SK-N-SH (cell line): ENCODE data around the gene HTRA3. TPM values are rescaled to one million over a fixed set of nuclear protein-coding genes. Genes with fewer than 3 reads are reported as not detected.

Experiments used
- CTCF ChIA-PET: fragments of 300-600, 350-600 bp; formaldehyde crosslinking; extraction: SDS; loops from one replicate; lab custom pipeline; 2021; lab: Yijun Ruan, JAX
- POLR2A ChIA-PET: fragments of 350-600 bp; sonication (Branson Sonifier 250); formaldehyde crosslinking; extraction: SDS; loops from one replicate; lab custom pipeline; 2020; ENCODE audit warnings: antibody characterized with exemption, inconsistent platforms; lab: Yijun Ruan, JAX
- DNase-seq: peaks from one replicate; pipeline ENCODE4 v3.0.0; 2012
- H2AFZ ChIP-seq: fragments of 200-600 bp; sonication (generic); 2 replicates; pipeline ENCODE4 v1.8.1; 2016; ENCODE audit warnings: antibody characterized with exemption, mild to moderate bottlenecking, low read depth
- H3F3A ChIP-seq: fragments of 200-600 bp; sonication (generic); replicated peaks from 2 replicates; pipeline ENCODE3; 2016; ENCODE audit warnings: antibody characterized with exemption, mild to moderate bottlenecking; ENCODE audit not compliant: insufficient read depth
- H3K27ac ChIP-seq, 2 experiments: fragments of 200-500 bp in 1 of 2; fragments of 200-600 bp in 1 of 2; sonication (Bioruptor generic) in 1 of 2; sonication (generic), shearing (Covaris generic) in 1 of 2; 2 replicates each; pipeline versions ENCODE4 v1.5.1 to v1.6.1; 2014 to 2016; ENCODE audit warnings: low read depth in 2 of 2, inconsistent platforms in 1 of 2, low read length in 1 of 2, mild to moderate bottlenecking in 1 of 2, mixed read lengths in 1 of 2
- H3K27me3 ChIP-seq: fragments of 200-600 bp; sonication (generic), shearing (Covaris generic); 2 replicates; pipeline ENCODE4 v1.6.1; 2016; ENCODE audit warnings: mixed run types; ENCODE audit not compliant: insufficient read depth
- H3K36me3 ChIP-seq, 2 experiments: fragments of 200-500 bp in 1 of 2; fragments of 200-600 bp in 1 of 2; sonication (Bioruptor generic) in 1 of 2; sonication (generic) in 1 of 2; replicated peaks in 1 of 2; 2 replicates each; pipeline versions ENCODE3 to v1.5.1; 2014 to 2016; ENCODE audit warnings: low read length in 1 of 2, mild to moderate bottlenecking in 1 of 2; ENCODE audit not compliant: insufficient read depth in 2 of 2, control insufficient read depth in 1 of 2
- H3K4me1 ChIP-seq, 2 experiments: fragments of 200-500 bp in 1 of 2; fragments of 200-600 bp in 1 of 2; sonication (Bioruptor generic) in 1 of 2; sonication (generic), shearing (Covaris generic) in 1 of 2; 2 replicates each; pipeline versions ENCODE4 v1.5.1 to v1.6.1; 2014 to 2016; ENCODE audit warnings: low read depth in 1 of 2, low read length in 1 of 2, mixed run types in 1 of 2; ENCODE audit not compliant: insufficient read depth in 2 of 2, control insufficient read depth in 1 of 2
- H3K4me2 ChIP-seq: fragments of 200-600 bp; sonication (generic), shearing (Covaris generic); 2 replicates; pipeline ENCODE4 v1.6.1; 2017; ENCODE audit warnings: mixed run types
- H3K4me3 ChIP-seq, 2 experiments: fragments of 200-500 bp in 1 of 2; fragments of 200-600 bp in 1 of 2; sonication (Bioruptor generic) in 1 of 2; sonication (generic), shearing (Covaris generic) in 1 of 2; 2 replicates each; pipeline versions ENCODE4 v1.5.1 to v1.8.1; 2014 to 2016; ENCODE audit warnings: low read depth in 2 of 2, inconsistent platforms in 1 of 2, low read length in 1 of 2, mild to moderate bottlenecking in 1 of 2, mixed read lengths in 1 of 2, moderate library complexity in 1 of 2
- H3K79me2 ChIP-seq: fragments of 200-600 bp; sonication (generic); 2 replicates; pipeline ENCODE4 v1.8.1; 2017; ENCODE audit warnings: mild to moderate bottlenecking; ENCODE audit not compliant: insufficient read depth
- H3K9ac ChIP-seq: fragments of 200-600 bp; sonication (generic); 2 replicates; pipeline ENCODE4 v1.6.1; 2017; ENCODE audit warnings: mixed run types
- H3K9me2 ChIP-seq: fragments of 200-600 bp; sonication (generic); 2 replicates; pipeline ENCODE4 v1.6.1; 2017; ENCODE audit warnings: mixed run types
- H3K9me3 ChIP-seq: fragments of 200-600 bp; sonication (generic); 2 replicates; pipeline ENCODE4 v1.6.1; 2017; ENCODE audit warnings: mixed run types, mild to moderate bottlenecking, moderate library complexity
- H4K20me1 ChIP-seq: fragments of 200-600 bp; sonication (generic); 2 replicates; pipeline ENCODE4 v1.6.1; 2017; ENCODE audit warnings: mild to moderate bottlenecking, mixed run types; ENCODE audit not compliant: insufficient read depth
- ELF1 ChIP-seq: IDR thresholded peaks from 2 replicates; pipeline ENCODE4 v1.4.0; 2012
- EP300 ChIP-seq, 2 experiments: IDR thresholded peaks; 2 replicates each; pipeline versions ENCODE4 v1.4.0 to v1.6.1; 2012; ENCODE audit warnings: borderline replicate concordance in 1 of 2, low read depth in 1 of 2, low read length in 1 of 2
- EZH2phosphoT487 ChIP-seq: fragments of 200-600 bp; sonication (generic); IDR thresholded peaks from 2 replicates; pipeline ENCODE4 v1.6.1; 2017; ENCODE audit warnings: low read depth, mixed run types, mild to moderate bottlenecking, antibody characterized with exemption, moderate library complexity, borderline replicate concordance
- FOXM1 ChIP-seq: IDR thresholded peaks from 2 replicates; pipeline ENCODE4 v1.4.0; 2012; ENCODE audit warnings: low read depth, mild to moderate bottlenecking
- GATA2 ChIP-seq: sonication (generic); formaldehyde crosslinking; IDR thresholded peaks from 2 replicates; pipeline ENCODE4 v1.5.0; 2020; ENCODE audit warnings: mild to moderate bottlenecking, missing genetic modification reagents
- JUND ChIP-seq: IDR thresholded peaks from 2 replicates; pipeline ENCODE4 v1.4.0; 2012
- MEF2A ChIP-seq: IDR thresholded peaks from 2 replicates; pipeline ENCODE4 v1.4.0; 2012; ENCODE audit warnings: low read depth, borderline replicate concordance
- MXI1 ChIP-seq: IDR thresholded peaks from 2 replicates; pipeline ENCODE4 v1.6.1; 2012; ENCODE audit warnings: mild to moderate bottlenecking, low read depth, low read length, improper control_type of control experiment
- NFIC ChIP-seq: IDR thresholded peaks from 2 replicates; pipeline ENCODE4 v1.4.0; 2012; ENCODE audit warnings: borderline replicate concordance
- NRF1 ChIP-seq: IDR thresholded peaks from 2 replicates; pipeline ENCODE4 v1.6.1; 2012; ENCODE audit warnings: low read depth, mild to moderate bottlenecking, low read length
- RFX5 ChIP-seq: IDR thresholded peaks from 2 replicates; pipeline ENCODE4 v1.6.1; 2012; ENCODE audit warnings: mild to moderate bottlenecking, improper control_type of control experiment, low read length
- SIN3A ChIP-seq: IDR thresholded peaks from 2 replicates; pipeline ENCODE4 v1.6.1; 2012; ENCODE audit warnings: low read depth, mild to moderate bottlenecking, low read length, moderate library complexity, borderline replicate concordance
- SMC3 ChIP-seq: IDR thresholded peaks from 2 replicates; pipeline ENCODE4 v1.6.1; 2012; ENCODE audit warnings: low read depth, low read length, improper control_type of control experiment
- TCF12 ChIP-seq: IDR thresholded peaks from 2 replicates; pipeline ENCODE4 v1.4.0; 2012
- USF2 ChIP-seq: fragments of 150-350 bp; IDR thresholded peaks from 2 replicates; pipeline ENCODE4 v1.6.1; 2017; ENCODE audit warnings: antibody characterized with exemption, low read length, low read depth, borderline replicate concordance
- YY1 ChIP-seq: IDR thresholded peaks from 2 replicates; pipeline ENCODE4 v1.4.0; 2012; ENCODE audit warnings: low read depth, mild to moderate bottlenecking
- WGBS: methylation state at CpG from one replicate; pipeline ENCODE4 v1.1.6; 2017; ENCODE audit warnings: low lambda C conversion rate; 5-methylcytosine and 5-hydroxymethylcytosine counted together
- polyA plus RNA-seq, 3 experiments: library from polyadenylated mRNA; depleted of rRNA; stranded (reverse); fragments of >200 nt; gene quantifications; 2 replicates each; pipeline ENCODE4 v1.2.3, GENCODE V29; 2012
- TF ChIP-seq, protein P1 (sequence below): IDR thresholded peaks from 2 replicates; pipeline ENCODE4 v1.4.0; 2012; ENCODE audit warnings: low read depth
- TF ChIP-seq, protein P2 (sequence below): IDR thresholded peaks from 2 replicates; pipeline ENCODE4 v1.4.0; 2012; ENCODE audit warnings: low read depth, borderline replicate concordance
- TF ChIP-seq, protein P3 (sequence below): IDR thresholded peaks from 2 replicates; pipeline ENCODE4 v1.6.1; 2012; ENCODE audit warnings: mild to moderate bottlenecking, low read depth, low read length, moderate library complexity

HTRA3 gene
- polyA plus RNA-seq, 1 of the 3 experiments (the other 2 are of a cell fraction), result 0.05 TPM

DNA sequence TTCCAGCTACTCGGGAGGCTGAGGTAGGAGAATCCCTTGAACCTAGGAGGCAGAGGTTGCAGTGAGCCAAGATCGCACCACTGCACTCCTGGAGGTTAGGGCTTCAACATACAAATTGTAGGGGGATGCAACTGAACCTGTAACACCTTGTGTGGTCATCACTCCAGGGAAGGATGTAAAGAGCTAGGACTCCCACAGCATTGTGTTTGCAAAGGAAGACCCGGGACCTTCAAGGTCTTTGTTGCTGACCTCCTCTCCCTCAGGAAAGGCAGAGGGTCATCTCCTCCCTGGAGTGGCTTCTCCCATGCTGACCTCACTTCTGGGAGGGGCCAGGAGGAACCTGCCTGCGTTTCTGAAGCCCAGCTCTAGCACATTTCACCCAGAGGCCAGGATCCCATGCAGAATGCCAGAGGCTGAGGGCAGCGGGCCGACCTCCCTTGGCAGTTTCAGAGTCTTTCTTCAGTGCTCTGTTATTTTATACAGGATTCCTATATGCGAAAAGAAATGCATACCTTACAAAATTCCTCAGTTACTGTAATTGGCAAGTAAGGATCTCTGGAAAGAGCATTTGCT is 80.2 kb downstream of the HTRA3 start:
- no peak overlapping the region for H2AFZ ChIP-seq
- POLR2A ChIA-PET, result no interaction called here
- CTCF ChIA-PET, result interaction anchor here (0.9 kb wide), 1 partner anchor 108 kb away, joined by 3 read pairs; no protein-coding TSS in a partner anchor
- no peak overlapping the region for H3K4me2 ChIP-seq
- 74% methylated on average over 7 of the region's 7 CpGs for whole genome bisulfite sequencing
- no peaks in the 10 kb centered on the region for H3K9me2 ChIP-seq
- no peaks in the 10 kb centered on the region for H4K20me1 ChIP-seq
- no peak for DNase-seq
- no peaks in the 10 kb centered on the region for H3K27me3 ChIP-seq
- TF ChIP-seq FOXM1 (no peak), SMC3 (no peak), NRF1 (no peak), JUND (no peak), ELF1 (no peak), EZH2phosphoT487 (no peak), USF2 (no peak), MEF2A (no peak), EP300 (IDR thresholded peaks at IDR 0.05; ENCODE audit: borderline replicate concordance in 1 of 2, low read depth in 1 of 2, low read length in 1 of 2) (no peak), YY1 (no peak), TCF12 (no peak), GATA2 (no peak), MXI1 (no peak), SIN3A (no peak), NFIC (no peak), RFX5 (no peak)
- TF ChIP-seq, protein P1, sequence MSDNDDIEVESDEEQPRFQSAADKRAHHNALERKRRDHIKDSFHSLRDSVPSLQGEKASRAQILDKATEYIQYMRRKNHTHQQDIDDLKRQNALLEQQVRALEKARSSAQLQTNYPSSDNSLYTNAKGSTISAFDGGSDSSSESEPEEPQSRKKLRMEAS, result no peak
- TF ChIP-seq, protein P2, sequence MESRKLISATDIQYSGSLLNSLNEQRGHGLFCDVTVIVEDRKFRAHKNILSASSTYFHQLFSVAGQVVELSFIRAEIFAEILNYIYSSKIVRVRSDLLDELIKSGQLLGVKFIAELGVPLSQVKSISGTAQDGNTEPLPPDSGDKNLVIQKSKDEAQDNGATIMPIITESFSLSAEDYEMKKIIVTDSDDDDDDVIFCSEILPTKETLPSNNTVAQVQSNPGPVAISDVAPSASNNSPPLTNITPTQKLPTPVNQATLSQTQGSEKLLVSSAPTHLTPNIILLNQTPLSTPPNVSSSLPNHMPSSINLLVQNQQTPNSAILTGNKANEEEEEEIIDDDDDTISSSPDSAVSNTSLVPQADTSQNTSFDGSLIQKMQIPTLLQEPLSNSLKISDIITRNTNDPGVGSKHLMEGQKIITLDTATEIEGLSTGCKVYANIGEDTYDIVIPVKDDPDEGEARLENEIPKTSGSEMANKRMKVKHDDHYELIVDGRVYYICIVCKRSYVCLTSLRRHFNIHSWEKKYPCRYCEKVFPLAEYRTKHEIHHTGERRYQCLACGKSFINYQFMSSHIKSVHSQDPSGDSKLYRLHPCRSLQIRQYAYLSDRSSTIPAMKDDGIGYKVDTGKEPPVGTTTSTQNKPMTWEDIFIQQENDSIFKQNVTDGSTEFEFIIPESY, result no peak
- TF ChIP-seq, protein P3, sequence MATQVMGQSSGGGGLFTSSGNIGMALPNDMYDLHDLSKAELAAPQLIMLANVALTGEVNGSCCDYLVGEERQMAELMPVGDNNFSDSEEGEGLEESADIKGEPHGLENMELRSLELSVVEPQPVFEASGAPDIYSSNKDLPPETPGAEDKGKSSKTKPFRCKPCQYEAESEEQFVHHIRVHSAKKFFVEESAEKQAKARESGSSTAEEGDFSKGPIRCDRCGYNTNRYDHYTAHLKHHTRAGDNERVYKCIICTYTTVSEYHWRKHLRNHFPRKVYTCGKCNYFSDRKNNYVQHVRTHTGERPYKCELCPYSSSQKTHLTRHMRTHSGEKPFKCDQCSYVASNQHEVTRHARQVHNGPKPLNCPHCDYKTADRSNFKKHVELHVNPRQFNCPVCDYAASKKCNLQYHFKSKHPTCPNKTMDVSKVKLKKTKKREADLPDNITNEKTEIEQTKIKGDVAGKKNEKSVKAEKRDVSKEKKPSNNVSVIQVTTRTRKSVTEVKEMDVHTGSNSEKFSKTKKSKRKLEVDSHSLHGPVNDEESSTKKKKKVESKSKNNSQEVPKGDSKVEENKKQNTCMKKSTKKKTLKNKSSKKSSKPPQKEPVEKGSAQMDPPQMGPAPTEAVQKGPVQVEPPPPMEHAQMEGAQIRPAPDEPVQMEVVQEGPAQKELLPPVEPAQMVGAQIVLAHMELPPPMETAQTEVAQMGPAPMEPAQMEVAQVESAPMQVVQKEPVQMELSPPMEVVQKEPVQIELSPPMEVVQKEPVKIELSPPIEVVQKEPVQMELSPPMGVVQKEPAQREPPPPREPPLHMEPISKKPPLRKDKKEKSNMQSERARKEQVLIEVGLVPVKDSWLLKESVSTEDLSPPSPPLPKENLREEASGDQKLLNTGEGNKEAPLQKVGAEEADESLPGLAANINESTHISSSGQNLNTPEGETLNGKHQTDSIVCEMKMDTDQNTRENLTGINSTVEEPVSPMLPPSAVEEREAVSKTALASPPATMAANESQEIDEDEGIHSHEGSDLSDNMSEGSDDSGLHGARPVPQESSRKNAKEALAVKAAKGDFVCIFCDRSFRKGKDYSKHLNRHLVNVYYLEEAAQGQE, result no peak
- H3K9me3 ChIP-seq, result no peaks in the 10 kb centered on the region
- no peaks in the 10 kb centered on the region for H3F3A ChIP-seq
- no peak overlapping the region for H3K4me3 ChIP-seq
- no peaks in the 10 kb centered on the region for H3K79me2 ChIP-seq
- no peaks in the 10 kb centered on the region for H3K36me3 ChIP-seq
- no peak overlapping the region for H3K9ac ChIP-seq
- no peak overlapping the region for H3K27ac ChIP-seq
- H3K4me1 ChIP-seq, result peaks cover 7 to 10% of the 10 kb centered on the region in 2 experiments; a peak in 2 of 4 replicates
